Brain pericyte (primary cell): ENCODE data around the gene TOX3.

Experiments used
- DNase-seq: peaks from one replicate; pipeline ENCODE4 v3.0.0-alpha.2; 2012; ENCODE audit warnings: low read depth, low spot score

The TOX3 gene

DNA sequence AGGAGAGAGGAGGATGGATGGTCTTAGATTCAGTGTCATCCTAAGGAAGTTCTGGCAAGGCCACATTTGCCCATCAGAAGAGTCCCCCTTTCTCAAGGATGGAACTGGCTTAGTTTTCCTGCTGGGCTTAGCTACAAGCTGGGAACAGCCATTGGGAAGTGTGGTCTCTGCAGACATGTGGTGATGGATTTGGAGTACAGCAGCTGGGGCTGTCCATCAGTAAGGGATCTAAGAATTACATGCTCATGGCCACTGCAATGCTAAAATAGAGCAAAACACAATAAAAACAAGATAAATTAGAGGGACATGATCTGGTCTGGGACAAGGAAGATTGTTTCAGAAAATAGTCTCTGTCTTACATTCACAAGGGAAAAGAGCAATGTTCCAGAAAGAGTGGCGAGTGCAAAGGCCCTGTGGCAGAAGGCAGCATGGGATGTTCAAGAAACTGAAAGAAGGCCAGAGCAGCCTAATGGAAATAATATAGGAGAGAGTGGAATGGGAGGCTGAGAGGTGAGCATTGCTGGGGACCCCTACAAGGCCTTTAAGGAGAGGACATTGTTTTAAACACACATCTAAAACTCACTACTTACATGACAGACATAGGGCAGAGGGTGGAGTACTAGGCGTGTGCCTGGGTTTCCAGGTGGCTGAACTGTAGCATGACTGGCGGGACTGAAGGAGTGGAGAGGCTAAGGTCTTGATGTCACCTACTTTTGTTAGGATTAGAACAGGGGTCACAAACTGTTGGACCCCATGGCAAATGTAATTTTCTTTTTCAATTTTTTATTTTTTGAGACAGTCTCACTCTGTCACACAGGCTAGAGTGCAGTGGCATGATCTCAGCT lies 17.0 kb upstream of the TOX3 start:
- no peak for DNase-seq

DNA sequence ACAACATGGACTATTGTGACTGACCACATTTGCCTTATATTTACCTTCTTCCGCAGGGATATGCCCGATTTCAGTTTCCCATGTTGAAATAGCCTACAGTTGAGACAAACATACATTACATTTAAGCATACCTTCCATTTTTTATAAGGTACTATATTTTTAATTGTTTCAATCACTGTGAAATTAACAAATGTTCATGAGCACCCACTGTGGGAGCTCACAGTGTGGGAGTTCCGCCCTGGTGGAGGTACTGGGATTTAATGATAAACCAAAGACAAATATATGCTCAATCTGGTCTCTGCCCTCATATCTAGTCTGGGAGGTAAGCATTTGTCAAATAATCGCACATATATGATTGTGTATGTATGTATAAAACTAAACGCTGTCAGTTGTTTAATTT lies 15.8 kb upstream of the TOX3 start:
- DNase-seq: no peak

DNA sequence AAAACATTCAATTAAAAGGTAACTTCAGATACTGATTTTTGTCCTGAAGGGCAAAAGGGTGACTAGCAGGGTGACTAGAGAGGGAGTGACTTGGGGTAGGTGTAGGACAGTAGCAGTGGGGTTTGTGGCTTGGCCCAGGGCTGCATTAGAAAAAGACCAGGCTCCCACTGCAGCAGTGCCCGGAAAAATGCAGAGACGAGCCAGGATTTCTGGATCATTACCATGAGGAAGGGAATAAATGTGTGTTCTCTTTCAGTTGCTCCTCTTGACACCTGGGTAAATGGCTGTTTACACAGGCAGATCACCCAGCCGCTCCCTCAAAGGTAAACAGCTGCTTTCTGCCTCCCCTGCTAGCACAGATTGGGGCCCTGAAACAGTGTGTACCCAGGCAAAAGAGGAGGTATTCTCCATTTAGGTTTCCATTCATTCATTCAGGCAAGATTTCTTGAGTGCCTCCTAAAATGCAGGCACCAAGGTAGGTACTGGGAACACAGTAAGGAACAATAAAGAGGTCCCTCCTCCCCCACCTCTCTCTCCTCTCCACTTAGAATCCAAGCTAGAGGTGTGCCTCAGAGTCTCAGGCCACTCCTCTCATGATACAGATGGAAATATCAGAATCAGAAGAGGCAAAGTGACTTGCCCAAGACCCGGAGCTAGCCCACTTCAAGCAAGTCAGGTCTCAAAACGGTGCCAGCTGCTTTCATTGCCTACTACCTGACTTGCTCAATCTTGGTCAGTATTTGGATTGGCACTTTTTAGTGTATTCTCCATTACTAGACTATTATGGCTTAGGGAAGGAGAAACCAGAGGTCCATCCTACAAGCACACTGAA lies 15.2 kb upstream of the TOX3 start:
- no peak for DNase-seq

DNA sequence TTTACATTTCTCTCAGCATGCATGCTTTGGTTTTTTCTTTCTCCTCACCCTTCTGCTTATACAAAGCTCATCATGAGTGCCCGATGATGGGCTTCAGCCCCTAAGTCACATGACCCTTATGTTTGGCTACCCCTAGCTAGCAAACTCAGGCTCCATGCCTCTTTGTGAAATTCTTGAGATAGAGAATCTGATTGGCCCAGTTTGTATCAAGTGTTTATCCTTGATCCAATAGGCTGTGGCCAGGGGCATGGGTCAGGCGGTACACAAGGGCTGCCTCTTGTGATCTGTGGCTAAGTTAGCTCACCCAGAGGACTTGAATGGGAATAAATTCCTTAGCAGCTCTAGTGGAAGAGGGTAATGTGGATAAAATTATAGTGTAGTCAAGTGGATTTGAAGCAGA lies 11.5 kb upstream of the TOX3 start:
- no peak for DNase-seq

DNA sequence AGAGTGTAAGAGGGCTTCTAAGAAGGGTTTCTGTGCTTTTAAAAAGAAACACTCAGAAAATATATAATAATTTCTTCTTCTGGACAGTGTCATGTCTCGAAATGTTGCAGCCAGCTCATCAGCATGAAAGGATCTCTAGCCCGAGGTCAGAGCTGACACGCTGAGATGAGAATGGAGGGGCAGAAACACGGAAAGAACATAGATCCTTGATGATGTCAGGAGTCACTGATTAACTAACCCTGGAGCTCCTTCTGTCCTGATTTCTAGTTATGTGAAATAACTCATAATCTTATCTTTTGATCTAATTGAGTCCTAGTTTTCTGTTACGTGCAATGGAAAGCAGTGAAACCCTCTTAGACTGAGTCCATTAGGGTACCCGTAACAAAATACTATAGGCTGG lies 10.3 kb upstream of the TOX3 start:
- no peak for DNase-seq

DNA sequence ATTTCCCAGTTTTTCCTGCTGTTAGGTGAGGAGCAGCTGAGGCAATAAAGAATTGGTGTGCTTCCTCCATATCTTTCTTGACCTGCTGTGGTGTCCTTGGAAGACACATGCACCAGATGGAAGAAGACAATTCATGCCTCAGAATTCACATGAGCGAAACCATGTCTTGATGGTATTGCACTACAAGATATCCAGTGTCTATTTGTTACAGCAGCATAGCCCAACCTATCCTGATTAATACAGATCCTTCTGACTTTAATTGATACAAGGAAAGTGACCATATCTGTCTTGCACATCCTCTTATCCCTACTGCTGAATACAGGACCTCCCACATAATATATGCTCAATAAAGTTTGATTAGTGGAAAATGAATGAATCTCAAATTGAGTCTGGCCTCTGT lies 9.1 kb upstream of the TOX3 start:
- no peak for DNase-seq

DNA sequence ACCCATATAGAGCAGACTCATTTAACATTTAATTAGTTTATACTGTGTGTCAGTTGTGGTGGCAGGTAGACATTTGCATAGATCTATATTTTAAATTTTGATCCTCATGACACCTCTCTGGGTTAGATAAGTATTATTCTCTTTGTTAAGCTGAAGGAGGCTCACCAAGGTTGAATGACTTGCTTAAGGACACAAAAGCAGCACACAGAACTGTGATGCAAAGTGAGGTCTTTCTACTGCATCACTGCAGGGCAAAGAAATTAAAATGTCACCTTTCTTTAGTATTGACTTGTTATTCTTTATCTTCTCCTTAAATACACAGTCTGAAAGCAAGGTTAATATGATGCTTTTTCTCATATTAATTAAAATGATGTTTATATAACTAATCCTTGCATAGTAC lies 8.6 kb upstream of the TOX3 start:
- DNase-seq: no peak

DNA sequence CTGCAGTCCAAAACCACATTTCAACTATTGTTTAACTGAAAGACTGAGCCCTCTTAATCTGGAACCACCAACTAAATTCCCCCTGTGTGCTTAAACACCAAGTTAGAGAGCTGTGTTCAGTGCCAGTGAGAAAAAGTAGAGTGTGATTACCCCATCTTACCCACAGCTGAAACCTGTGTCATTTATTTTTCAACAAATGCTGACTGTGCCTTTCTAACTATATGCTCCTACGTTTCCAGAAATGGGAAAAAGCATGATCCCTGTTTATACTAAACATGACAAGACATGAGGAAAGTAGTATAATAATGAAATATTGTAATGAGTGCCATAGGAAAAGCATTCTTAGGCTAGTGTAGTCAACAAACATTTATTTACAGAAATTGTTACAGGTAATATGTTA lies 7.4 kb upstream of the TOX3 start:
- DNase-seq: no peak

DNA sequence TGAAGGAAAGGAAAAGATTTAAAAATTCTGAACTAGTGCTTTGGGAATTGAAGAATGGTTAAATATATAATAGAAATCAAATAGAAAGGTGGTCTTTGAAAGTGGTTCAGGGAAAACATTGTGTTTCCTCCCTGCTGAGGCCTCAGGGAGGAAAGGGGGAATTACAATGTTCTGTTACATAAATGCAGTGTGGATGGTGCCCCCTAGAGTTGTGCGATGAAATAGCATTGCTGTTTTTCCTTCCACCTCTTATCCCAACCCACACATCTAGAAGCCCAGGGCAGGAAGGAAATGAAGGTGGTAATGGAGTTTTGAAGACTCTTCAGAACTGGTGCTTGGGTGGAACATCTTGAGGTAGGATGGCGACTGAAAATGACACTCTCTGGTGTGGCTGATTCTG lies 6.4 kb upstream of the TOX3 start:
- no peak for DNase-seq

DNA sequence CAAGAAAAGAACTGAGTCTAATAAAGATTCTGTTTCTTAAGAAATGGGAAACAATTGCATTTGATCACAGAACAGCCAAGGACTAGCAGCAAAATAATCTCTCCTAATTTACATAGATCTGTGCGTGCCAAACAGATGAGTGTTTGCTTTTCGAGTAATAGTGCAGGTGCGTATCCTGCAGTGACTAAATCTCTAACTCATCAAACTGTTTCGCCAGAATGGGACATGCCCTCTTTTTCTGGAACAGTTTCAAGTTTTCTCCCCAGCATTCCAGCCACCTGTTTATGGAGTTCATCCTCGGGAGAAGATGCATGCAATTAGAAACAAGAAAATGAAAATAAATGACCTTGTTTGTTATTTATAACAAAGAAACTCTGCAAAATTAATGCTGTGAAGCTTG lies 5.7 kb upstream of the TOX3 start:
- no peak for DNase-seq

DNA sequence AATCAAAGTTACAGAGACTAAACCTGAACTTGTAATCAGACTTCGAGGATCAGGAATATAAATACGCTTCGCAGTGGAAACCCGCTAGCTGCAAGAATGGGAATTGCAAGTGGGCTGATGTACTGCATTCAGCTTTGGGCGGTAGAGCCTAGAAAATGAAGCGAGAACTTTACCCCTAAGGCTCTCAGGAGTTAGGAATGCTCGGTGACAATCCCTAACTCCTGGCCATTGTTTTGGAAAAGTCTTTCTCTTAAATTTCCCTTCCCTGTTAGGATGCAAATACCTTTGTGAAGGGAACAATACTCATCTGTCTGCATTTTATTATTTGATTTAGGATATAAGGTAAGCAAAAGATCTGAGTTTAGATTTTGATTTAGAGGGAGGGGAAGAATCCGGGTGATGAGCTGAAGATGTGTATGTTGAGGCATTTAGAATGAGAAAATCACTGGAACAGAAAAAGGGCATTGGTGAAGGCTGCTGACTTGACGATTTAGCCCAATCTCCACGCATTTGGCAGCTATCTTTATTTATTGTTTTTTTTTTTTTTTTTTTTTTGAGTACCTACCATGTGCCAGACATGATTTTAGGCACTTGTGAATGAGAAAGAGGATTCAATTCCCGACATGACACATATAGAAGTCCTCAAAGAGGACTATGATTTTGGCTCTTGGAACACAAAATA lies 2.2 kb upstream of the TOX3 start:
- no peak for DNase-seq

DNA sequence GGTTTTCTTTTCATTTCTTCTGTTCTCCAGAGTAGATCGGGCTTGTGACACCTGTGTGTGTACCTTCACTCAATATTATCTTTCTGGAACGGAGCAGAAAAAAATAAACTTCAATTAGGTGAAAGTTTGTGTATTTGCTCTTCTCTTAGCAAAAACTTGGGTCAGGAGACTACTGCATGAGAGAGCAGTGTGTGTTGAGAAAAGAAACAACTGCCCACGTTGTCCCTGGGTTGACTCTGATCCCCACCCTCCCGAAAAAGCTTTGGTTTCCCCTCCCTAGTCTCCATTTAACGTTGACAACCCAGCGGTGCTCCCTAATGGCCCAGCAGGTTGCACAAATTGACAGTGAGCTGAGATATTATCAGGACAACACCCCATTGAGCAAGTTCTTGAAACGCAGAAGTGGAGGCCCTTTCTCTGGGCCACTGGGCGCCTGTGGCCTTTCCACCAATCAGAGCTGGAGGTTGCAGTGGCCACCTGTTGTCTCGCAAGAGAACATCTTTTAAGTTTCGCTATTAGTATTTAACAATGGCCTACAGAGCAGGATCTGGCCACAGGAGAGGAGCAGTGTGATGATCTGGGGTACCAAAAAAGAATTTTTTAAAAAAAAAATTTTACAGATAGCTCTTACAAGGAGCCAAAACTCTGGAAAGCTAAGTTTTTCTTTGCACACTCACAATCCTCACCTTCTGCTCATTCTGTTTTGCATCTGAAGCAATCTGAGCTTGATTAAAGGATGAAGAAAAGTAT lies 1.5 kb upstream of the TOX3 start:
- DNase-seq: no peak

DNA sequence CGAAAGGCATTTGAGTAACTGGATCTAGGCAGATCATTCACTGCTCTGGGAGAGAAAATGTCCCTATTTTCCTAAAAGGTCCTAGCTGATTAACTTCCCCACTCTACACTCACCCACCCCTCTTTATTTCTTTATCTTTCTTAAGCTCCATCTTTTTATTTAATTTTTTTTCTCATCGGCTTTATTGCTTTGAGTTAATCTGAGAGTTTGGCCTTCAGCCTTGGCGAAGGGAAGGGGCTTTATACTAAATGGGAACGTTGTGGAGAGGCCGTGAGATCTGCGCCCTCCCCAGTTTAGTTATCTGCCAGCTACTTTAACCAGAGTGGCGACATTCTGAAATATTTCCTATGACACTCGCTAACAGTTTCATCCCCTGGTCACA lies 882 bp upstream of the TOX3 start:
- no peak for DNase-seq

DNA sequence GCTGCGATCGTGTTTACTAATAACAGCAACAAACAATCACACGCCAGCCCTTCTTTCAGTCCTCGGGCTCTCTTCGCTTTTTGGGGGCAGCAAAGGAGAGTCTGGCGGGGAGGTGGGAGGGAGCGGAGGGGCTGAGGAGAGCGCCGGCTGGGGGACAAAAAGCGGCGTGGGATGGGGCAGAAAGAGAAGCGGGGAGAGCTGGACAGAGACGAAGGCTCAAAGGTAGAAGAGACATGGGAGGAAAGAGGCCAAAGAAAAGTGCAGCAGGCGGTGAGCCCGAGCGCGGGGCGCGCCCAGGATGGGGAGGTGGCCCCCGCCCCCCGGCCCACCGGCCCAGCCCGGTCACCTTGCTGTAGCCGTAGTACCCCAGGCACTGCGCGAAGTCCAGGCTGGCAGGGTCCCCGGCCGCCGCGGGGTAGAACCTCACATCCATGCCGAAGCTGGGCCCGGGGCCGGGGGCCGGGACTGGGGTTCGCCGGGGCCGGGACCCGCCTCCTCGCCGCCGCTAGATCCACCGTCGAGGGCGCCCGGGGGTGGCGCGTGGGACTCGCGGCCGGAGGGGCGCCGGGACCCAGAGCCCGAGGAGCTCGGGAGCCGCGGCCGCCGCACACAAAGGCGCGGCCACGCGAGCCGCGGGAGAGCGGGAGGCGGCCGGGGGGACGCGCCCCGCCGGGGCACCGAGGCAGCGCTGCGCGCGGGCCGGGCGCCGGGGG lies 496 bp downstream of the TOX3 start:
- DNase-seq: no peak

DNA sequence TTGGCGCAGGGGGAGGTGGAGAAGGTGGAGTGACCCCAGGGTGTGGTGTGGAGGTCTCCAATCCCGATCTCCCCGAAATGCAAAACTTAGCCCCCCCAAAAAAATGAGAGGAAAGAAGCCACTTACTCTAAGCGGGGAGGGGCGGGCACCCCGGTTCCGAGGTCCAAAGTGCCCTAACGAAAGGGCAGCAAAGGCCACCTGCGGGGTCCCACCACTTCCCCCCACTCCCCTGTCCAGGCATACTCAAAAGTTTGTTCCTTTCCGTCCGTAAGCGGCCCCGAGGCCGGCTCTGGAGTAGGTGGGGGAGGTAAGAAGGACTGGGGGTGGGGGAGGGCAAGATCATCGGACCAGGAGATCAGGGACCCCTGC lies 1.1 kb downstream of the TOX3 start:
- DNase-seq: no peak

DNA sequence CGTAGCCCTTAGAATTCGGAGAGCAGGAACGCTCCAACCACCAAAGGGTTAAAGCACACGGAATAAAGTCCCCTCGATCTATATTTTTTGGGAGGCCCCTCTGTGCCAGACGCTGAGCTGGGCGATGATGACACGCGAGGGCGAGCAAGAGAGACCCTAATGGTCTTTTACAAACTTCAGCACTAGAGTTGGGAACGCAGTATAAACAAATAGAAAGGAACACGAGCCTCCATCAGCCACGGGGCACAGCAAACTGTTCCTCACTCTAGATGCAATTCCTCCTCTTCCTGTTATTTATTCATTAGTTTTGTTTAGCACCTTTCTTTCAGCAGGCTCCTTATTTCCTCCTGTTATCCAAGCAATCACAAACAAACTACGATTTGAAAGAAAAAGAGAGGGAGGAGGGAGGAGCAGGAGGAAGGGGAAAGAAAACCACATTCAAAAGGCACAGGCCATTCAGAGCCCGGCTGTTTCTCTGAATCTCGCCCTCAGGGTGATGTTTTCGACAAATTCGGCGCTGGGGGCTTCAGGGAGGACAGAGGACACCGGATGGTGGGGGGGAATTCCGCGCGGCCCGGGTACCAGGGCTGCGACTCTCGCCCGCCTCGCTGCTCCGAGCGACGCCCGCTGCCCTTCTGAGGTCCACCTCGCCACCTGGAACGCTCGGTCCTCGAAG lies 1.6 kb downstream of the TOX3 start:
- no peak for DNase-seq

DNA sequence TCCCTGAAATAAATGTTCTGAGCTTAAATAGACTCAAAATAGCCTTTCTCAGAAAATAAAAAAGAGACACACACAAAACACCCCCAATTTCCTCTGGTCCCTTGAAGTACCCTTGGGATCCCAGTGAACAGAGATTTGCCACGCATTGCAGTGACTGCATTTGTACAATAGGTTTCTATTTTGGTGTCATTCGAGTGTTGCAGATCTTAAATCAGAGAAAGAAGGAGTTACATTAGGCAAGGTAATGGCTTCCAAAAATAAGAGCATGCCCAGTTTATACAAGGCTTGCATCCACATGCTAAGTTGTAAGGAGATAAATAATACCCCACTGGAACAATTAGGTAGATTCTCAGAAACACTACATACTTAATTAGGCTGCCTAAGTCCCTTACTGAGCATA lies 2.2 kb downstream of the TOX3 start:
- no peak for DNase-seq

DNA sequence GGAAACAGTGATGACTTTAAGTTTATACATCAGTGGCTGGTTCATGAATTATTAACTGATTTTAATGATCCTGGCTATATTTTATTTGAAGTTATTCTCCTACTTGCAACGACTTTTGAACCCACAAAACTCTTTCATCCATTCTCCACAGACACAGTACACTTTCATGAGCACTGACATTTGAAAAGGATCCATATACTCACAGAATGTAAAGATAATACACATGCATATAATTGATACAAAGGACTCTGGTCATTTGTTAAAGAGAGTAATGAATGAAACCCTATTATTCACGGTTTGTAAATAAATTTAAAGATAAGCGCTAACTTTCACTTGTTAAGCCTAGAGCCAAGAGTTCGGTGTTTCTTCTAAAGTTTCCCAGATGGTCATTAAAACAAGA lies 3.3 kb downstream of the TOX3 start:
- DNase-seq: no peak

DNA sequence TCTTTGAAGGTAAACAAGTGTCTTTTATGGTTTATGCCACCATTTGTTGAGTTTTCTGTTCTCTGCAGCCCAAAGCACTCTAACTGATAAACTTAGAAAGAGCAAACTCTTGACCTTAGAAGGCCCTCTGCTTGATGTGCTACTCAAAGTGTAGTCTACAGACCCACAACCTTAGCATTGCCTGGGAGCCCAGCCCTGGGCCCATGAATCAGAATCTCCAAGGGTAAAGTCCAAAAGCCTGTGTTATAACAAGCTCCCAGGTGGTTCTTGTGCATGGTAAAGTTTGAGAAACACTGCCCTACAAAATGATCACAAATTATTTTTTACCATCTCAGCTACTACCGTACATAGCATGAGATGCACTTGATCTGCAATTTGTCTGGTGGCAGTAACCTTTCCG lies 6.0 kb downstream of the TOX3 start:
- DNase-seq: no peak

DNA sequence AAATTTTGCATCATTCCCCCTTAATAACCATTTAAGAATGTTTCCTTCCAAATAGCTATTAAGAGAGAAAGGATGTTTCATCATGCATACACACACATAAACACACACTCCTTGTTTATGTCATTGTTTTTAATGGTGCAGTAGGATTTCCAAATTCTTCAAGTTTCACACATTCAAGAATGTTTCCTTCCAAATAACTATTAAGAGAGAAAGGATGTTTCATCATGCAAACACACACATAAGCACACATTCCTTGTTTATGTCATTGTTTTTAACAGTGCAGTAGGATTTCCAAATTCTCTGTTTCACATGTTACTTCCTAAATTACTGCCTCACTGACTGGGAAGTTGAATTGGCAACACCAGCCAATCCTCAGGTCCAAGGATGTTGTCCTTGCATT lies 7.8 kb downstream of the TOX3 start:
- DNase-seq: no peak

DNA sequence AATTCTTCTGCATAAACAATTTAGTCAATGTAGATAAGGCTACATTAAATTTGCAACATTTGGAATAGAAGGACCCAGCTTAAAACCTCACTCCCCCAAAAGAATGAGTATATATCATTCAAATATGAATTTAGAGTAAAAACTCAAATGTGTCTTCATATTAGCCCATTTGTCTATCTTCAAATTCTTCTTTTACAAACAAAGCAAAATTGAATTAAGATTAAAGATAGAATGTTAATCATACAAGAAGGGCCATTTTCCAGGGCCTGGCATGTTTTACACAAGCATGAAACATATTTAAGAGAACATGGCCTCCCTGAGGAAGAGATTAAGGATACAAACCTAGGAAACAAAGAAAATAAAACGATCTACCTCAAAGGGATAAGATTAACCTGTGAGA lies 8.4 kb downstream of the TOX3 start:
- no peak for DNase-seq
